HG02678 (cell line): Measurements from ENCODE around the gene THOP1.
"Not testable (repeated sequence)": the region's sequence is repeated elsewhere in the genome, so short reads cannot be mapped to it uniquely, and the experiment has no call there.

Experiments used
- ATAC-seq: cut with Tn5 transposase; IDR thresholded peaks from one replicate; pipeline ENCODE4 v1.9.1; 2021; ENCODE audit warnings: mild to moderate bottlenecking, moderate library complexity; ENCODE audit not compliant: unreplicated experiment

THOP1 gene

GRCh38 chr19:2780284-2780683 is 5.0 kb upstream of the THOP1 start:
- ATAC-seq: no peak

DNA sequence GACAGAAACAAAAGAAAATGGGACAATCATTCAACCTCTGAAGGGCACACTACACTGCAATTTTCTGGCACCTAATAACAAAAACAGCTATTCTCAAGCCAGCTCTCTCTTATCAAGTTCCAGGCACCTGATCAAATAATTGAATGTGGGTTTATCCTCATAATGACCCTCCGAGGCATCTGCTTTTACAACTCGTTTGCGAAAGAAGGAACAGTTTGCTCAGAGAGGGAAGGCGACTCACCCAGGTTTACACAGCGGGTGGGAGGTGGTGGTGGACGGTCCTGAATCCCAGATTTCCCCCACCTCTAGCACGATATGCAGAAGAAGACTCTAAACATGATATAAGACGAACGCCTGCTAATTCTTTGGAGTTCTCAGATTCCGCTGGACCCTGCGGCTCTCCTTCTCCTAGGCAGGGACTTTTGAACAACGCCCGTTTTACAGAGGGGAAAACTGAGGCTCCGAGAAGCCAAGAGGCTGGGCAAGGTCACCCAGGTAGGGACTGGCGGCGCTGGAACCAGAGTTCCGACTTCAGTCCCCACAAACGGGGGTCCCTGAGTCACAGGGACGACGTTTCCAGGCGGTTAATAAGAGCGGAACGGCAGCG is 2.9 kb upstream of the THOP1 start:
- no peak for ATAC-seq

GRCh38 chr19:2782936-2783780 is 2.1 kb upstream of the THOP1 start, which contains the start of gene SGTA:
Gene SGTA (minus strand): TSS chr19:2783273. CDS start chr19:2769068, 14,205 bp downstream.
- ATAC-seq: peak; percentile 78

DNA sequence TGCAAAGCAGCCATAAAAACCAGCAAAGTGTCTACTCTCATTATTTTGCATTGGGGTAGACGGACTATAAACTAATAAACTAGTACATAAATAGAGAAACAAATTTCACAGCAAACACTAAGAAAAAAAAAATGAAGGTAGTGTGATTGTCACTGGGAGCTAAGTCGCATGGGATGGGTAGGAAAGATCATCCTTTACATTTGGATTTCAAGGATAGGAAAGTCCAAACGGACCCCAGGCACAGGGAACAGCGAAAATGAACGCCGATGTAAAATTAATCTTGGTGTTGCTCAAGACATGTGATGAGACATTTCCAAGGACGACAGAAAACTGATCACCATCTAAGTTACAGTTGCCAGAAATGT is 1.5 kb upstream of the THOP1 start:
- no peak for ATAC-seq

- no peak for ATAC-seq
These were observed 1.8 kb downstream of the THOP1 start for GRCh38 chr19:2787115-2787514.

DNA sequence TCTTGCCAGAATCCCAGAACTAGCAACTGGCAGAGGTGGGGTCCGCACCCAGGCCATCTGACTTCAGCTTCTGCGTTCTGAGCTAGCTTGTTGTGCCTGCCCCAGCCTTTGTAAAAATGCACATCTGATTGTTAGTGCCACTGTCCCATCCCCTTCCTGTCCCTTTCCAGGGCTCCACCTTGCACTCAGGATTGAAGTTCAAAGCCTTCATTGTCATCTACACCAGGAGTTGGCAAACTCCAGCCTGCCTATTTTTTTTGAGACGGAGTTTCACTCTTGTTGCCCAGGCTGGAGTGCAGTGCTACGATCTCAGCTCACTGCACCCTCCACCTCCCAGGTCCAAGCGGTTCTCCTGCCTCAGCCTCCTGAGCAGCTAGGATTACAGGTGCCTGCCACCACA is 2.9 kb downstream of the THOP1 start:
- ATAC-seq: no peak

DNA sequence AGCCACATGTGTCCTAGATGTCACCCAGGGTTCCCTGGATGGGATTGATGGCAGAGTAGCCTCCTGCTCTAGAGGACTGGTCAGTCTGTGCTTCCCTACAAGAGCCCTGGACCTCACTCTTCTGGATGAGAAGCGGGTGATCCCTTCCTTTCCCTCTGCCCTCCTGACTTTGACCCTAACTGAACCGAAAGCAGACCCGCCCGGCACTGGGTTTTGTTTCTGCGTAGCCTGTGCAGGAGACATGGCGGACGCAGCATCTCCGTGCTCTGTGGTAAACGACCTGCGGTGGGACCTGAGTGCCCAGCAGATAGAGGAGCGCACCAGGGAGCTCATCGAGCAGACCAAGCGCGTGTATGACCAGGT is 4.9 kb downstream of the THOP1 start:
- no peak for ATAC-seq

GRCh38 chr19:2790557-2791271 is 5.4 kb downstream of the THOP1 start:
- no peak for ATAC-seq

GRCh38 chr19:2791440-2791839 is 6.1 kb downstream of the THOP1 start:
- ATAC-seq: no peak

GRCh38 chr19:2791876-2792275 is 6.6 kb downstream of the THOP1 start:
- ATAC-seq: no peak

- ATAC-seq: not testable (repeated sequence)
These were observed 7.4 kb downstream of the THOP1 start for GRCh38 chr19:2792666-2793065.

DNA sequence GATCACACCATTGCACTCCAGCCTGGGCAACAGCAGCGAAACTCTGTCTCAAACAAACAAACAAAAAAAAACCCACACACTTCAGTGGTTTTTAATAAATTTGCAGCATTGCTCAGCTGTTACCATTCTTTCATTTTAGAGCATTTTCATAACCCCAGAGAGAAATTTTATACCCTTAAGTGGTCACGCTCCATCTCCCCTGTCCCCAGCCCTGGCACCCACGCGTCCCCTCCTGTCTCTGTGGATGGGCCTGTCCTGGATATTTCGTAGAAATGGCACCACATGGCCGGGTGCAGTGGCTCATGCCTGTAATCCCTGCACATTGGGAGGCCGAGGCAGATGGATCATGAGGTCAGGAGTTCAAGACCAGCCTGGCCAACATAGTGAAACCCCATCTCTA is 7.8 kb downstream of the THOP1 start:
- no peak for ATAC-seq

- no peak for ATAC-seq
These were observed 8.3 kb downstream of the THOP1 start for GRCh38 chr19:2793577-2793976.

GRCh38 chr19:2795827-2796658 is 10.7 kb downstream of the THOP1 start:
- ATAC-seq: no peak

DNA sequence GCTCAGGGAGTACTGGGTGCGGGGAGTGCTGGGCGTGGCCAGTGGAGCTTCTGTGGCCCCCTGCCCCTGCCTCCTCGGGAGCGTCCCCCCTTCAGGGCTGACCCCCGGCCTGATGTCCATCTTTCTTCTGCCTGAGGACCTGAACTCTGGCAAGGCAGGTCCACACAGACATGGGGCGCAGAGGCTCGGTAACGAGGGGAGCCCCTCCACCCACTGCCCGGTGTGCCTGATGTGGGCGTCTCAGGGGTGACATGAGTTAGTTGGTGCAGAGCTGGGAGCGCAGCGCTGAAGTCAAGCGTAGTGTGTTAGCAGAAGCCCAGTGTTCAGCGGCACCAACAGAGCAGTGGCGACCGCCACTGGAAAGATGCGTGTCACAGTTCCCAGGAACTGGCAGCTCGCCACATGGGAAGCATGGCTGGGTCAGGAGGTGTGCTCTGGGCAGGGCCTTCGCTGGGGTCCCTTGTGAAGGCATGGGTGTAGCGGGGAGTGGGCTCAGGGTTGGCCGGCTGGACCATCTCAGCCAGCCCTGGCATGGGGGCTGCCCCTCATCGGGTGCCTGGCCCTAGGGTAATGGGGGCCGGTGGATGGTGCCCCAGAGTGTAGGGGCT is 11.5 kb downstream of the THOP1 start:
- no peak for ATAC-seq

- ATAC-seq: no peak
These were observed 12.0 kb downstream of the THOP1 start for GRCh38 chr19:2797280-2797679.

- ATAC-seq: no peak
These were observed 12.9 kb downstream of the THOP1 start for GRCh38 chr19:2798158-2798685.

DNA sequence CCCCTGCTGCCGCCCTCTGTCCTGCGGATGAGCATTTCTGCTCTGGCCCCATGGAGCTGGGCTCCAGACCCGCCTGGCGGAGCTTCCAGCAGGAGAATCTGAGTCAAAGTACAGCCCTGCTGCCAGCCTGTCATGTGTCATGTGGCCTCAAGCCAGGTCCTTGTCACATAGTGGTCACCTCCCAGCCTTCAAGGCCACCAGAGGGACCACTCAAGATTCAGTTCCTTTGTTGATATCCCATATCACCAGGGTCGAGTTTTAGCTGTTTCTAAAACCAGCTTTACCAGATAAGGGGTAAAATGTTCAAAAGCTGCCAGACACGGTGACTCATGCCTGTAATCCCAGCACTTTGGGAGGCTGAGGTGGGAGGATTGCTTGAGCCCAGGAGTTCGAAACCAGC is 13.4 kb downstream of the THOP1 start:
- ATAC-seq: no peak

GRCh38 chr19:2799273-2800020 is 14.1 kb downstream of the THOP1 start:
- ATAC-seq: no peak

DNA sequence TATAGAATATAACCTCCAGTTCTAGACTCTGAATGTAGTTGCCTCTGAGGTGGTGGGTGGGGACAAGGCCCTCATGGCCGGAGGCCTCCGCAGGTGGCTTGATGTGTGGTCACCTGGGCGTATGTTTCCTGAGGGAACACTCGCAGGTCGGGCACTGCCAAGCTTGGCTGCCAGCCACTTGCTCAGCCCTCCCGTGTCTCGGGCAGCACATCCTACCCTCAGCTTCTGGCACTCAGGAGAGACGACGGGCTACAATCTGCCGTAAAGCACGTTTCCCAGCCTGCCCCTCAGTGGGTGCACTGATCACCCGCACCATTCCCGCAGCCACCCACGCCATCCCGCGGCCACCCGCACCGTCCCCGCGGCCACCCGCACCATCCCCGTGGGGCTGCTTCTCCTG is 15.2 kb downstream of the THOP1 start:
- no peak for ATAC-seq
